HuH-7.5 (cell line): ENCODE measurements around the gene CLEC20A.
A peak's percentile ranks its signal among the peaks of the same experiment; 100 is the strongest.

Source experiments
- DNase-seq: peaks from one replicate; pipeline ENCODE4 v3.0.0; 2011; ENCODE audit warnings: low spot score

The CLEC20A gene

DNA sequence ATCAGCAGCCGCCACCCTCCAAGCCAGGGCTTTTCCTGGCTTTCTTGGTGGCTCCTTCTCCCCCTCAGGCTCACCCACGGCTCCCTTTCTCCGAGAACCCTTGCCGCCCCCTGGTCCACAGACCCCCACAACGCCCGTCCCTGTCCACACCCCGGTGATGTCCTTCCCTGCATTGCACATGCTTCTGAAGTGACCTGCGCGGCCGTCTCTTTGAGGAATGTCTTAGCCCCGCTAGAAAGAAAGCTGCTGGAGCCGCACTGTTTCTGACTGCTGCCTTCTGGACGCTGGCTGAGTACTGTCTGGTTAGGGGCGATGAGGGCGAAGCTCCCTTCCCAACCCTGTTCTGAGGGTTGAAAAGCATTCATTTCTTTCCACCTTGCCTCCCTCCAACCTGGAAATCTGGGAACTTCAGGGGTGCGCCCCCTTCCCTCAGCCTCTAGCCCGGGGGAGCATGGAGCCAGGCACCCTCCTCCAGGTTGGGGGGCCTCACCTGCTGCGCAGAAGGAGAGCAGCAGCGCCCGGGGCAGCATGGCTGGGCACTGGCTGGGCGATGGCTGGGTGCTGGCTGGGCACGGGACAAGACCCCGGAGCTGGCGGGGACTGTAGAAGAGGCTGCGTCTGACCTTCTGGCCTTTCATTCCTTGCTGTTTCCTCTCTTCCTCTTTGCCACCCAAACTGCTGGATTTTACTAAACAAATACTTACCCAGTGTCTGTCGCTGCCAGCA is at the start of gene CLEC20A:
TSS of gene CLEC20A (minus strand) at position 555 of the 726 bp plus-strand sequence. CDS start at position 530, 25 bp downstream.
- DNase-seq = no peak

DNA sequence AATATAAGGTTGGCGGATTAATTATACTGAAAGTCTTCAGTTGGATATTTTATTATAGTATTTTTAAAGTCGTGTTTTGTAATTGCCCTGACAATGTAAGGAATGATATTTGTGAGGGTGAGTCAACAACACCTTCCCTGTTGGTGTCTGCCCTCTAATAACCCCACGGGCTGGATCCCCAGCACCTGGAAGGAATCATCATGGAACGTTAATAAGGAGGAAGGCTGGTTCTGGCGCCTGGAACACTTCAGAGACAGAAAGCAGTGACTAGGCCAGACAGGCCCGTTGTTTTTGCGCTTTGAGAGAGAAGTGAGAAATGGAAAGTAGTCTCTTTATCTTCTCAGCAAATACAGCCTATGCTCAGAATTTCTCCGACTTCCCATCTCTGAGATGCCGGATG is 47.8 kb upstream of the CLEC20A start:
- DNase-seq = no peak

DNA sequence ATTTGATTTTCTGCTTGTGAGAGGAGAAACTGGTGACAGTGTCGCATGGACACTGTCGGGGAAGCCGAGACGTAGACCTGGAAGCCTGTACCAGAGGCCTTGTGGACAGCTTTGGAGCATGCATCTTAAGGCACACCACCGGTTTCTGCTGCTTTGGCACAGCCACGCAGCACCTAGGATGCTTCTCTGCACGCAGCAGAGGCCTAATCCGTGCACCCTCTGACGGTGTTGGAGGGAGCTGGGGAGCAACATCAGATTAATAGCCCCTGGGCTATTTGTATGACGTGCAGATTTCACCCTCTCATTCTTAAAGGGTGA is 46.5 kb upstream of the CLEC20A start:
- no peak for DNase-seq

DNA sequence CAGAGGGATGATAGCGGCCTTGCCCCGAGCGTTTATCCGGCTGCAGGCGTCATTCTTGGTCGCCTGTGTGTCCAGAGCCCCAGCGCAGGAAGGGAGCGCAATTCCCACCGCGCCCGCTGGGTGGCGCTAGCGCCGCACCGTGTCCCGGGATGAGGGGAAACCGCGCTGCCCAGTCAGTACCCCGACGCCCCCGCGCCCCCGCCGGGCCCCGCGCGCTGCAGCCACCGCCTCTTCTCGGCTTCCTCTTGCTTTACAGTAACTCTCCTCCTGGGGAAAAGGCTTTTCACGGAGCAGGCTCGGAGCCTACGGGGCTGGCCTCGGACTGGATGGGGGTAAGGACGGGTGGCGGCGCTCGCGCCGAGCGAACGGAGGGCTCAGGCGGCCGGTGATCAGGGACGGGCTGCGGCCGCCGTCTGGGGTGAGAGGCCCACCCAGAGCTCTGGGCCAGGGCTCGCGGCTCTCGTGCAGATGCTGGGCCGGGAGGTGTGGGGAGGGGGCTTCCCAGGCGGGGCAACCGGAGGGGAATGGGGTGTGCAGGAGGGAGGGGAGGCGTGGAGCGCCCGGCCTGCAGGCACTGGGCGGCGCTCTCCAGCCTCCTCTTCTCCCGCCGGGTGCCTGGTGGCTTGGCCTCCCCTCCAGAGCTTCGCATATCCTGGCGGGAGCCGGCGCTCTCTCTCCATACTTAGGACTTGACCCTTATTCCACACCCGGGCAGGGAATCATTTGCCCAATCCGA is 46.0 kb upstream of the CLEC20A start:
- DNase-seq = peak; percentile 71

DNA sequence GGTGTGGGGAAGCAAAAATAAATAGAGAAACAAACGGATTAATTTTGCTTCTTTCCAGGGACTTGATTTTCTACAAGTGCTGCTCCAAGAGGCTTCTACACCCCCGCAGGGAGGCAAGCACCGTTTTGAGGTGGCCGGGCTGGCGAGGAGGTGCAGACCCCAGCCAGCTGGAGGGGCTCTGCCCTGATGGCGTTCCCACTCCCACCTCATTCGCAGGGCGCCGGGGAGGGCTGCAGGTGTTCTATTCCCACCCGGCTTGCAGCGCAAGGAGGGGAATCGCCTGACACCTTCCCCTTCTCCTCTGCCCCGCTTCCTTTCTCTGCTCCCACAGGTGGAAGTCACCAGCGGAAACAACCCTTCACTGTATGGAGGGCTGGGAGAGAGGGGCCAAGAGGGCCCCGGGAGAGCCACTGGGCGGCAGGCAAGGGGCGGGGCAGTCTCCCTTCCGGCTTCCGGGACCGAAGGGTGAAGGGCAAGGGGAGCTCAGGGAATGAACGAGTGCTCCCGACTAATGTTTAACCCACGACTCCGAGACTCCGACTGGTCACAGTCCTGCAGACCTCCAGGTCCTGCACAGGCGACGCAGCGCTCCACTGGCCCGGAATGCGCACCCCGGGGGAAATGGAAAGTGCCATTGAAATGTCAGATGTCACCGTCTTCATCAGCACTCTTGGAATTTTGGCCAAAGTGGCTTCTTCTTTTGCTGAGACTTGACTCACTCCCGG is 45.2 kb upstream of the CLEC20A start:
- peak; percentile 75 for DNase-seq

DNA sequence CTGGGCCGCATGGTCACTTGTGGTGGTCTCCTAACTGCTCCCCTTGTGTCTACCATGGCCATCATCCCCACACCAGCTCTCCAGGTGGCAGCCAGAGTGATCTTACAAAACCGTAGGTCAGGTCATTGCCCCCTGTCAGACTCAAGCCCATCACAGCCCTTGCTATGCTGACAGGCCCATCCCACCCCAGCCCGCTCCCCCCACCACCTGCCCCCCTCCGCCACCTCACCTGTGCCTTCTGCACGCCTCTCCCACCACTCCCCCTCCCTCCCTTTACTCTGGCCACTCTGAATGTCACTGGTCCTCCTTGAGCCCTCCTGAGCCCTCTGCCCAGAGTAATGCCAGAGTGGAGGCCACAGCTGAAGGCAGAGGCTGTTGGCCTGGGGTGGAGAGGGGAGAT is 44.6 kb upstream of the CLEC20A start:
- DNase-seq = no peak

DNA sequence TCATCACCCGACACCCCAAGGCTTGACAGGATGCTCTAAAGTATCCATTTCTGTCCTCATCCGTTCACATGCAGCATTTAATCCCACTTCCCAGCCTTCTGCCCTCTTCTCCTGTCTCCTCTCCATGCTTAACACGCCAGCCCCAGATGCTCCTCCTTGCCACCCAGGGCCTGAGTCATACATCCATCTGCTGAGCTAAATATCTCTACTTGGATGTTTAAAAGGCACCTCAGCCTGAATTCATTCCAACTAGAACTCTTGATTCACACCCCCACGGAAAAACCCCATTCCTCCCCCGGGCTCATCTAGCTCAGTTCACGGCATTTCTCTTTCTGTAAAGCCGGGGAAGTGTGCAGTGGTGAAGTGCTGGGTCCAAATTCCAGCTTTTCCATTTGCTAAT is 43.9 kb upstream of the CLEC20A start:
- DNase-seq = no peak

DNA sequence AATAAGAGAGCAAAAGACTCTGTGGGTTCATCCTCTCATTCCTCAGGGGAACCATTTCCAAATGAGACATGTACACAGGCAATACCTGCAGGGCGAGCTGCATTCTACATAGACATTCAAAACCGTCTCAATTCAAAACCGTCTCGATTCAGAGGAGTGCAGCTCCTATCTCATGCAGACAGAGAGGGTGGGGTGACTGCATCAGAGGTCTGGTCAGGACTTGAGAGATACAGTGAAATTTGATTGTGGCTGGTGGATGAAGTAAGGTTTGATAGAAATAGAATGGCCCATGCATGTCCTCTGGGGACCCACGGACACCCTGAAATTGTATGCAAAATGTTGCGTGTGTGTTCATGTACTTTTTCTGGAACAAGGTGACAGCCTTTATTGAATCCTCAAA is 43.4 kb upstream of the CLEC20A start:
- DNase-seq = no peak

DNA sequence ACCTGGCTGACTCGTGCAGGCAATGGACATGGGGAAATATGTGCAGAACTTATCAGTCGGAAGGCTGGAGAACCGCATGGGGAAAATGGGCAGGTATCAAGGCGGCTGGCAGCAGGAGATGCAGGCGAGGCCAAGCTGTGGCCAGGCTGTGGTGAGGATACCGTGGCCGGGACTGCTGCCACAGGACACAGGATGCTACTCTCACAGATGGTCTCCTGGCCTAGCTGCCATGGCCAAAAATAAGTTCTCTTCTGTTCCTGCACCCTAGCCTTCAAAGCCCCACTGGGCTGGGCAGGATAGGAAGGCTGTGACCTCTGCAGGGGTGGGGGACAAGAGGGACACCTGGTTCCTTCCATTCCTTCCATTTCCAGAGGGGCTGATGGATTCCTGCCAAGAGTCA is 42.5 kb upstream of the CLEC20A start:
- DNase-seq = no peak

DNA sequence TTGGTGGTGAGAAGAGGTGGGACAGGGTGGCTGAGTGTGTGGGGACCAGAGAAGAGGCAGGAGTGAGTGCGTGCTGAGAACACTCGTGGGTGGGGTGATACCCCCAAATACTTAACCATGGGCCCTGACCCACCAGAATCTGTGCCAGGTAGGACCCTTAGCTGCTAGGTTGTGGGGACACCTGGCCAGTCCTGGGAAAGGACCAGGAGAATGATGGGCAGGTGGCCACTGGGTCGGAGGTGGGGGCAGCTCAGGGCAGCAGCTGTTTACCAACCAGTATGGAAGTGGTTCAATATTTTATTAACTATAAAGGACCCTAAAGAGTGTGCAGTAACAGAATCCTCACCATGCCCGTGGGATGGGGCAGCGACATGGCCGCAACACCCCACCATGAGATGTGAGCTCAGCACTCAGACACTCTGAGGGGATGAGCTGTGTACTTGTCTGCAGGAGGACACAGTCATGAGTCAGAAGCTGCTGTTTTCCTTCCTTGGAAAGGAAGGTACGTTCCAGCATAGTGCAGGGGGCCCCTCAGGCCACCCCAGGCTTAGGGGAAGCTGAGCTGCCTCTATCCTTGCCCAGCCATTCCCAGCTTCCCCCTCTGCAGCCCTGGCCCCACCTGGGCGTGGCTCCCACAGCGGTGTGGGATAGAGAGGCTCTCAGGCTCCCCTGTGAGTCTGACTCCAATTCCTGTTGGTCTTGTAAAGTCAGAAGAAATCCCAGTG is 41.6 kb upstream of the CLEC20A start:
- no peak for DNase-seq

DNA sequence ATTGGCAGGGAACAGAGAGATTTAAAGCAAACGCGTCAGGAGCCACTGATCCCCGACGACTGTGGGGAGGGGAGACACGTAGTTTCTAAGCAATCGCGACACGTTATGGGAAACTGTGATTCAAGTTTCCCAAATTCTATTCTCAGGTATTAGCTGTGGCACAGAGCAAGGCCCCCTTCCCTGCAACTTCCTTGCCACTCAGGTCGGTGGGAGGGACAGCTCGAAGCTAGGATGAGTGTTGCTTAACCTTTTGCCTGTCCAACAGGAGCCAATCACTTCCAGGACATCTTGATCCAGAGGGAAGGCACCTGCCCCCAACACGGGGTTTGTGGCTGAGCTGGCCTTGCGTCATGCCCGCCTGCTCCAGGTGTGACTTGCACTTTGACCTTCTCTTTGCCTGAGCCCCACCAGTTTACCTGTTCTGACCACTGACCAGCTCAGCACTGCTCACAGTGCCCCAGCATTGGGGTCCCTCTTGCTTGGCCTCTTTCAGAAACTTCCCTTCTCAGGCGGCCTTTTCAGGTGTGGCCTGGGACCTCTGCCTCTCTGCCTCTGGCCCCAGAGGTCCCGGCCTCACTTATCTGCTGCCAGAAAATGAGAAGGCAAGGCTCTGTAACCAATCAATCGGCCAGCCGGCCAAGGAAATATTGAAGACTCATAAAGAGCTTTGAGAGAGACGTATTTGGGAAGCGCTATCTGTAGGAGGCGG is 40.8 kb upstream of the CLEC20A start:
- DNase-seq = no peak

DNA sequence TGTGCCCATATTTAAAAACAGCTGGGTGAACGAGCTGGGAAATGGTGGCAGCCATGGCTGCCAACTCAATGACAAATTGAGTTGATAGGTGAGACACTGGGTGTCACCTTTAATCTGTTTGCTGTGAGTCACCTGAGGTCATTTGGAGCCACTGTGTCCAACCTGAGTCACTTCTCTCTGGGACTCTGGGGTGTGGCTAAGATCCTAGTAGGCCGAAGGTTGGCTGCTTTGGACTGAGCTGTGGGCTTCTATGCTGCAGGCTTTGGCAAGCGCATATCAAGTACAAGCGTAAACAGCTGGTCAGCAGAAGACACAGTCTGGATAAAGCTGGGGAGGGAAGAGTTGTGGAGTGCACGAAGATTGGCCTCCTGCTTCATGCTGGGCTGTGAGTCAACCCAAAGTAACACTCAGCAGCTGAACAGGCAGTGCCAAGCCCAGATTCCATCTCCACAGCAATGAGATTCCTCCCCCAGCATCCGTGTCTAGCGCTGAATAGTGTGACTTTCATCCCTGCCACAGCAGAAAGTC is 40.1 kb upstream of the CLEC20A start:
- DNase-seq = peak; percentile 44

DNA sequence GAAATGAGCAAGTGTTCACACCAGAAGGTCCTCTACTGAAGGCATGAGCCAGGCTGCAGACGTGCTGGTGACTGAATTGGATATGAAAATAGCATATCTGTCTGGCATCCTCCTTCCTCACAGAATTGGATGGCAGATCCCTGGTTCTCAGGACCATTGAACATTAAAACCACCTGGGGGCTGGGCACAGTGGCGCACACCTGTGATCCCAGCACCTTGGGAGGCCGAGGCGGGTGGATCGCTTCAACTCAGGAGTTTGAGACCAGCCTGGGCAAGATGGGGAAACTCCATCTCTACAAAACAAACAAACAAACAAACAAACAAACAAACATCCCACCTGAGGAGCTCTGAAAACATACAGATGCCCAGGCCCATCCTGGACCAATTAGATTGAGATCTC is 39.6 kb upstream of the CLEC20A start:
- DNase-seq = no peak

DNA sequence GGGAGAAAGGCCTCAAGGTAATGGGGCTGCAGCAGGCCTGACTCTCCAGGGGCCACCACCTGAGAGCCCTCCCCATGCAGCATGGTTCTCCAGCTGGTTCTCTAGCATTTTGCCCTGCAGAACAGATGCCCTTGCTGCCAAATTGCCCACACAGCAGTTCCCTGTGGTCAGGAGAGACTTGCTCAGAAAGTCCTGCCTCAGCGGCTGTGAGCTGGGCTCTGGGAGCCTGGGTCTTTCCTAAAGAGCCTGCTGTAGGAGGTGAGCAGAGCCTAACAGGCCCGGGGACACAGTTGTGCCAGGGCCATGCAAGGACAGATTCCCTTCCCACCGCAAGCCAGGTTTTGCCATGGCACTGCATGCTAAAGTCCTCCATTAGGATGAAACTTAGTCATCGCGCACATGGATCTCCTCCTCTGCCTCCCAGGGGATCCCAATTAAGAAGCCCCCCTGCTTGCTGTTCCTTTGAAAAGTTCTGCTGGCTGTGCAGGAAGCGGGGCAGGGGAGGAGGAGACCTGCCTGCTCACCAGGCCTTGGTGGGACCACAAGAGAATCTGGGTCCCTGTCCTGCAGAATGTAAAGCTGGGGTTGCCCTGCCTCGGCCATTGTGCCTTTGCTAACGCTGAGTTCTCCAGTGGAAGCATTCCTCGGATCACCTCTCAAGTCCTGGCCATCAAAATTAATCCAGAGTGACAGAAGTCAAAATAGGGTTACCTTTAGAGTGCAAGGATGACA is 37.5 kb upstream of the CLEC20A start:
- no peak for DNase-seq

DNA sequence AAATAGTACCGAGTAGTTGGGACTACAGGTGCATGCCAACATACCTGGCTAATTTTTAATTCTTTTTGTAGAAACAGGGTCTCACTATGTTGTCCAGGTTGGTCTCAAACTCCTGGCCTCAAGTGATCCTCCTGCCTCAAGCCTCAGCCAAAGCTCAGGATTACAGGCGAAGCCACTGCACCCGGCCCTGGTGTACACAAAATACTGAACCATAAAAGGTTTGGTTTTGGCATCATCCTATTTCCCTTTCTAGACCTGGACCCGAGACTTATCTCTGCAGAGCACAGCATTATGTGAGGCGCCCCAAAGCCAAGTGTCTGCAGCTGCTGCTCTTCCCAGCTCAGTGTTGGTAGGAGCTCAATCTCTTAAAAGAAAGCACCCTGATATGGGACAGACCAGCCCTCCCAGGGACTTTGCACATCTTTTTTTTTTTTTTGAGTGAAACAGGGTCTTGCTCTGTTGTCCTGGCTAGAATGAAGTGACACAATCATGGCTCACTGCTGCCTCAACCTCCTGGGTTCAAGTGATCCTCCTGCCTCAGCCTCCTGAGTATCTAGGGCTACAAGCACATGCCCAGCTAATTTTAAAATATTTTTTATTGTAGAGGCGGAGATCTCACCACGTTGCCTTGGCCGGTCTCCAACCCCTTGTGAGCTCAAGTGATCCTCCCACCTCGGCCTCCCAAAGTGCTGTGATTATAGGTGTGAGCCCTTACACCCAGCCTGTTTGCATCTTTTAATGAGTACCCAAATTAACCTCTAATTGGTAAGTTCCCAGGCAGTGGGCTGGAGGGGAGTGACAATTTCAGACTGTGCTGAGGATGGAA is 36.6 kb upstream of the CLEC20A start:
- DNase-seq = no peak

DNA sequence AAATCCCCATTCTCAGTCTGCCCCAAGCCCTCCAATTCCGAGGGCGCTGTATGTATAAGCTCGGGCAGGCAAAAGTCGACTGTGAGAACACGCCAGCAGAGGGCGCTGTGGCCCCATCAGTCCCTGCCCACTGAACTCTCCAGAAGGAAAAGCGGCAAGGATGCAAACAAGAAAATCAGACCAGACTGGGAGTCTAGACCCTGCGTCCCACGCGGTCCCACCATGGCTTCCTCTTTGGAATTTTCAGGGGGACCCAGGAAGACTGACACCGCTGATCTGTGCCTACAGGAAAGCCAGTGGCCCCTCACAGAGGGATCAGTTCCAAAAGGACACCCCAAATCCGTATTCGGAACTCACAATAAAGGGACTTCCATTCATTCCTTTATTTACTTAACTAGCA is 35.6 kb upstream of the CLEC20A start:
- peak; percentile 78 for DNase-seq

DNA sequence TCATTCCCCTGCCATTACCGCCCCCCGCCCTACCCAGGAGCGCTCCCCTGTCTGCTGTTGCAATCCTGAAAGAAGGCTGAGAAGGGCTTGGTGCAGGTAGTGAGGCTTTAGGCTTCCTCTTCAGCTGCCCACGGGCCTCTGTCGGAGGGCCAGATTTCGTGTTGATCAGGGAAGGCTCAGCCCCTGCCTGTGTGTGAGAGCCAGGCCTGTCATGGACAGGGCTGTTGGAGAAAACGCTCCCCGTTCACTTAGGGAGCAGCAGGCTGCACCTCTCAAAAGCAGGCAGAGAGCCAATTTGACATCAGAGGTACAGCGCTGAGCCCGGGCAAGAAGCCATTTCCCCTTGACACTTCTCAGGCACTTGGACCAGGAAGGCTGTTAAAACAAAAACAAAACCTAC is 35.1 kb upstream of the CLEC20A start:
- DNase-seq = no peak

DNA sequence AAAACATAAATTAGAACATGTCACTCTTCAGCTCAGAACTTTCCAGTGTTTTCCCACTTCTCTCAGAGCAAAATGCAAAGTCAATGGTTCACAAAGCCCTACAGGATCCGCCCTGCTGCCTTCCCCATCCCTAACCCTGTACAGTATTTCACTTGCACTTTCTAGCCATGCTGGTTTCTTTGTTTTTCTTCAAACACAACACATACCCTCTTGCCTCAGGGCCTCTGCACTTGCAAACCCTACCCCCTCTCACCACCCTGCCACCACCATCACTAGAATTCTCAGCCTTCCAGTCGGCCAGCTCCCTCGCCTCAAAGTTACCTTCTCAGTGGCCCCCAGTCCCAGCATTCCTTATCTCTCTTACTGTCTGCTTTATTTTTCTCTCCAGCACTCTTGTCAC is 33.7 kb upstream of the CLEC20A start:
- no peak for DNase-seq

DNA sequence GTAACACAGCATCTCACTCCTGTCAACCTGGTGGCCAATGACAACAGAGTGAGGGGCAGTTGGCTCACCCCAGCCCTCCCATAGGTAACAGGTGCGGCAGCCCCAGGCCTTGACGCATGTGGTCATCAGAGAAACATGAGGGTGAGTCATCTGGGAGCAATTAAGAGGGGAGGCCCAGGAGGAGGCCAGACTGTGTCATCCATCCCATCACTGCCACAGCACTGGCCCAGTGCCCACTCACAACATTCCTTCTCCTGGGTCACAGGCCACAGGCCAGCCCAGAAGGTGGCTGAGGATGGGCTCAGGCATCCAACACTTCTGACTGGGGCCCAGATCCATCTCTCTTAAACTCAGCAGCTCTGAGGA is 33.3 kb upstream of the CLEC20A start:
- no peak for DNase-seq

DNA sequence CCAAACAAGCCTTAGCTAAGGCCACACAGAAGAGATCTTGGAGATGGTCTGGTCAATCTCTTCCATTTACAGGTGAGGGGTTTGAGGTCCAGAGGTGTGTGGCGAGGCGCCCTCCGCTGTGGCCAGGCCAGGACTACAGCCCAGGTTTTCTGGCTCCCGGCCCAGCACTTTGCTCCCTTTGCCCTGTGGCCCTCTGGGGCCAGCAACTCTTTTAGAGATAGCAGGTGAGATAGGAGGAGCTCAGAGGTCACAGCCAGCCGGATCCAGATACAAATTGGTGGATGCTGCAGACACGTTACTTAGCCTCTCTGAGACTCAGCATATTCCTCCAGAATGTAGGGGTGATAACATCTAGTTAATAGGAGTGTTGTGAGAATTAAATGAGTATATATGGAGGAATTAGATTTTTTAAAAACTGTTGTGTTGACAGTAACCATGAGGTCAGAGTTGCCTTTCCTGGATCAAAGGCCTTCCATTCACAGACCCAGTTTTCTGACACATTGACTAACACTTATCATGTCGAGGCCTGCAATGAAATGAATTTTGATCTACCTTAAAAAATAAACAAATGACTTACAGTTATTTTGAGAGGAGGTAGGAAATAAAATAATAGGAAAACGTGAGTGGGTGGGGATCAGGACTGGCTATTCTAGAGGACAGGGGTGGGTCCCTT is 32.7 kb upstream of the CLEC20A start:
- DNase-seq = peak; percentile 45
